ENCODE data around the gene CCR2.
"Not testable (repeated sequence)": the region's sequence is repeated elsewhere in the genome, so short reads cannot be mapped to it uniquely, and the experiment has no call there.

Gene CCR2

DNA sequence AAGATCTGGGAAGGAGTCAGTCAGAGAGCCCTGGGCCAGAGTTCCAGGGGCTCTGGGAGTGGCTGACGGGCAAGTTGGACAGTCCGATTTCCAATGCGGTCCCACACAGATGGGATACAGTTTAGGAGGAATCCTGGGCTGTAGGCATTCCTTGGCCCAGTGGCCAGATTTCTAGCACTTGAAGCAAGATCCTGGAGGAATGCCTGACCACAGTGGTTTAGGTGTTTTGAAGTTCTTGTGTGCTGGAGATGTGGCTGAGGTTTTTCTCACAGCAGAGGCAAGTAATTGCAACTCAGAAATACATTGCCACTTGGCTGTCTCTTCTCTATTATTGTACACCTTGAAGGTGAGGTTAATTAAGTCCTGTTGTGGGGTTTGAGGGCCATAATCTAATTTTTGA, 23.2 kb upstream of the CCR2 start:
- H3K9ac ChIP-seq (ENCODE audit: low read length in 5 of 5); H3K27ac ChIP-seq (ENCODE audit: low read depth, low read length); H3K9me3 ChIP-seq (ENCODE audit: control insufficient read depth in 5 of 5, low read length in 5 of 5); H3K36me3 ChIP-seq (ENCODE audit: control insufficient read depth in 5 of 5, insufficient read depth in 5 of 5, low read length in 5 of 5); H3K4me3 ChIP-seq (ENCODE audit: low read depth in 1 of 5, low read length in 5 of 5); H3K27me3 ChIP-seq (ENCODE audit: control insufficient read depth in 5 of 5, insufficient read depth in 4 of 5, low read length in 5 of 5); H3K4me1 ChIP-seq (ENCODE audit: control insufficient read depth in 5 of 5, insufficient read depth in 5 of 5, low read length in 5 of 5): not testable (repeated sequence)

- no peaks in the 10 kb centered on the region for H3K36me3 ChIP-seq (ENCODE audit: control insufficient read depth in 5 of 5, insufficient read depth in 5 of 5, low read length in 5 of 5)
- H3K27me3 ChIP-seq (ENCODE audit: control insufficient read depth in 5 of 5, insufficient read depth in 4 of 5, low read length in 5 of 5), result no peaks in the 10 kb centered on the region
- no peak overlapping the region for H3K9ac ChIP-seq (ENCODE audit: low read length in 5 of 5)
- no peaks in the 10 kb centered on the region for H3K4me1 ChIP-seq (ENCODE audit: control insufficient read depth in 5 of 5, insufficient read depth in 5 of 5, low read length in 5 of 5)
- no peak overlapping the region for H3K4me3 ChIP-seq (ENCODE audit: low read depth in 1 of 5, low read length in 5 of 5)
- peaks cover 3 to 13% (median 8%) of the 10 kb centered on the region in 5 donors for H3K9me3 ChIP-seq (ENCODE audit: control insufficient read depth in 5 of 5, low read length in 5 of 5)
- no peak overlapping the region for H3K27ac ChIP-seq (ENCODE audit: low read depth, low read length)
Observed at GRCh38 chr3:46334741-46335478, 19.0 kb upstream of the CCR2 start.

DNA sequence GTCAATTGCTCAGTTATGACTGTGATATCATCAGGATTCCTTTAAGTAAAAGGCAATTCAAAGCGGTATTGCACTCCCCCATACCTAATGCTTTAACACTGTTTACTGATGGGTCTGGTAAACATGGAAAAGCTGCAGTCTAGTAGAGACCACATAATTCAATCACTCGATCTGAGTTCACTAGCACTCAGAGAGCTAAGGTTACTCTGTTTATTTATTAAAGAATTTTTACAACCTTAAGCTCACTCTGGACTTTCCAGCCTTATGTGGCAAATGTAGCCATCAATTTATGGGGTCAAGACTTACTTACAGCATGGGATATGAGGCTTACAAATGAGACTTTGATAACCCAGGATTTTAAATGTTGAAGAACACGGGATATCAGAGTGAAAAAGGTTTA, 18.4 kb upstream of the CCR2 start:
- Histone ChIP-seq H3K27ac (ENCODE audit: low read depth, low read length) (no peak overlapping the region), H3K4me3 (ENCODE audit: low read depth in 1 of 5, low read length in 5 of 5) (no peak overlapping the region), H3K27me3 (ENCODE audit: control insufficient read depth in 5 of 5, insufficient read depth in 4 of 5, low read length in 5 of 5) (no peaks in the 10 kb centered on the region), H3K9me3 (ENCODE audit: control insufficient read depth in 5 of 5, low read length in 5 of 5) (peaks cover 3 to 13% (median 8%) of the 10 kb centered on the region in 5 donors), H3K9ac (ENCODE audit: low read length in 5 of 5) (no peak overlapping the region), H3K36me3 (ENCODE audit: control insufficient read depth in 5 of 5, insufficient read depth in 5 of 5, low read length in 5 of 5) (no peaks in the 10 kb centered on the region), H3K4me1 (ENCODE audit: control insufficient read depth in 5 of 5, insufficient read depth in 5 of 5, low read length in 5 of 5) (no peaks in the 10 kb centered on the region)

GRCh38 chr3:46337911-46338310, 16.0 kb upstream of the CCR2 start:
- H3K4me1 ChIP-seq (ENCODE audit: control insufficient read depth in 5 of 5, insufficient read depth in 5 of 5, low read length in 5 of 5), result no peaks in the 10 kb centered on the region

GRCh38 chr3:46338840-46339239, 15.1 kb upstream of the CCR2 start:
- Histone ChIP-seq H3K4me3 (ENCODE audit: low read depth in 1 of 5, low read length in 5 of 5) (no peak overlapping the region), H3K9me3 (ENCODE audit: control insufficient read depth in 5 of 5, low read length in 5 of 5) (peaks cover 3 to 13% (median 8%) of the 10 kb centered on the region in 5 donors)

More at GRCh38 chr3:46337911-46338310, 16.0 kb upstream of the CCR2 start:
- H3K4me3 ChIP-seq (ENCODE audit: low read depth in 1 of 5, low read length in 5 of 5), result no peak overlapping the region
- peaks cover 3 to 13% (median 8%) of the 10 kb centered on the region in 5 donors for H3K9me3 ChIP-seq (ENCODE audit: control insufficient read depth in 5 of 5, low read length in 5 of 5)
- no peaks in the 10 kb centered on the region for H3K36me3 ChIP-seq (ENCODE audit: control insufficient read depth in 5 of 5, insufficient read depth in 5 of 5, low read length in 5 of 5)
- H3K27ac ChIP-seq (ENCODE audit: low read depth, low read length), result no peak overlapping the region
- H3K9ac ChIP-seq (ENCODE audit: low read length in 5 of 5), result no peak overlapping the region
- no peaks in the 10 kb centered on the region for H3K27me3 ChIP-seq (ENCODE audit: control insufficient read depth in 5 of 5, insufficient read depth in 4 of 5, low read length in 5 of 5)

DNA sequence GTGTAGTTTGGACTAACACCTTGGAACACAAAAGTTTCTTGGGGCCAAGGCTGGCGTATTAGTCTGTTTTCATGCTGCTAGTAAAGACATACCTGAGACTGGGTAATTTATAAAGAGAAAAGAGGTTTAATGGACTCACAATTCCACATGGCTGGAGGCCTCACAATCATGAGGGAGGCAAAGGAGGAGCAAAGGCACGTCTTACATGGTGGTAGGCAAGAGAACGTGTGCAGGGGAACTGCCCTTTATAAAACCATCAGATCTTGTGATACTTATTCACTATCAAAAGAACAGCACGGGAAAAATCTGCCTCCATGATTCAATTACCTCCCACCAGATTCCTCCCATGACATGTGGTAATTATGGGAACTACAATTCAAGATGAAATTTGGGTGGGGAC, 9.4 kb upstream of the CCR2 start:
- Histone ChIP-seq H3K4me3 (ENCODE audit: low read depth in 1 of 5, low read length in 5 of 5) (no peak overlapping the region), H3K36me3 (ENCODE audit: control insufficient read depth in 5 of 5, insufficient read depth in 5 of 5, low read length in 5 of 5) (no peaks in the 10 kb centered on the region), H3K27ac (ENCODE audit: low read depth, low read length) (no peak overlapping the region), H3K27me3 (ENCODE audit: control insufficient read depth in 5 of 5, insufficient read depth in 4 of 5, low read length in 5 of 5) (no peaks in the 10 kb centered on the region), H3K9ac (ENCODE audit: low read length in 5 of 5) (no peak overlapping the region), H3K9me3 (ENCODE audit: control insufficient read depth in 5 of 5, low read length in 5 of 5) (peaks cover 0 to 4% (median 2%) of the 10 kb centered on the region in 5 donors), H3K4me1 (ENCODE audit: control insufficient read depth in 5 of 5, insufficient read depth in 5 of 5, low read length in 5 of 5) (no peaks in the 10 kb centered on the region)

More at GRCh38 chr3:46338840-46339239, 15.1 kb upstream of the CCR2 start:
- Histone ChIP-seq H3K9ac (ENCODE audit: low read length in 5 of 5) (no peak overlapping the region), H3K27ac (ENCODE audit: low read depth, low read length) (no peak overlapping the region), H3K27me3 (ENCODE audit: control insufficient read depth in 5 of 5, insufficient read depth in 4 of 5, low read length in 5 of 5) (no peaks in the 10 kb centered on the region), H3K4me1 (ENCODE audit: control insufficient read depth in 5 of 5, insufficient read depth in 5 of 5, low read length in 5 of 5) (no peaks in the 10 kb centered on the region), H3K36me3 (ENCODE audit: control insufficient read depth in 5 of 5, insufficient read depth in 5 of 5, low read length in 5 of 5) (no peaks in the 10 kb centered on the region)

GRCh38 chr3:46348823-46349482, 5.0 kb upstream of the CCR2 start:
- Histone ChIP-seq H3K9me3 (ENCODE audit: control insufficient read depth in 5 of 5, low read length in 5 of 5) (no peaks in the 10 kb centered on the region), H3K27ac (ENCODE audit: low read depth, low read length) (no peak overlapping the region), H3K4me3 (ENCODE audit: low read depth in 1 of 5, low read length in 5 of 5) (no peak overlapping the region), H3K36me3 (ENCODE audit: control insufficient read depth in 5 of 5, insufficient read depth in 5 of 5, low read length in 5 of 5) (no peaks in the 10 kb centered on the region), H3K4me1 (ENCODE audit: control insufficient read depth in 5 of 5, insufficient read depth in 5 of 5, low read length in 5 of 5) (no peaks in the 10 kb centered on the region), H3K9ac (ENCODE audit: low read length in 5 of 5) (no peak overlapping the region), H3K27me3 (ENCODE audit: control insufficient read depth in 5 of 5, insufficient read depth in 4 of 5, low read length in 5 of 5) (peaks cover 0 to 11% (median 2%) of the 10 kb centered on the region in 5 donors)

DNA sequence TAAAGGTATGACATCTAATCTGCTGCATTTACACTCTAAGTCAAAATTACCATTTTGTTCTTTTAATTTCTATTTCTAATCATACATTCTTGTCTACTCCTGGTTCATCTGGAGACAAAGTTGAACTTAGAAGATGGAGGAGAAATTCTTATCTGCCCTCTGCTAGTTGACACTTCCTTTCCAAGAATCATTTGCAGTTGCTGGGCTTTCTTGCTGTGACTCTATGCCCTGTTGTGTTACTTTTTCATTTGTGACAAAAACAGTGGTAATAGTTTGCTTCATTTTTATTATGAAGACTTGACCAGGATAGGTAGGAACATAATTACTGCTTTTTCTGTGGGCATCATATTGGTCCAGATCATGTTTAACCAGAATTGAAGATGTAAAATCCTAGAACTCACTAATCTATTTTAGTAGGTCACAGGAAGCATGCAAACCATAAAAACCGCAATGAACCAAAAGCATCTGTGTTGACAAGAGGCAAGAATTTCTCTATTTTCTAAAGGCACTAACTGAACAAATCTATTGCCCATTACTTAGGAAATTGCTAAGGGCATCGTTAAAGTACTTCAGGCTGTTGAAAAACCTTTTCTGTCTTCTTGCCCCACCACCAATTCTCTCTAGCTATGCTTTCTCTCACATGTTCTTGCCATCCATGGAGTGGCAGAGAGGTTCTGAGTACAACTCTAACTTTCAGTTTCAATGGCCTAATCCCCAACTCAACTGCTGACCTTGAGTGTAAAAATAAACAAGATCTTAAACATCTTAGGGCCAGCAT, 4.2 kb upstream of the CCR2 start:
- Histone ChIP-seq H3K4me3 (ENCODE audit: low read depth in 1 of 5, low read length in 5 of 5) (no peak overlapping the region), H3K27ac (ENCODE audit: low read depth, low read length) (no peak overlapping the region), H3K27me3 (ENCODE audit: control insufficient read depth in 5 of 5, insufficient read depth in 4 of 5, low read length in 5 of 5) (peaks cover 0 to 11% (median 4%) of the 10 kb centered on the region in 5 donors), H3K4me1 (ENCODE audit: control insufficient read depth in 5 of 5, insufficient read depth in 5 of 5, low read length in 5 of 5) (no peaks in the 10 kb centered on the region), H3K9me3 (ENCODE audit: control insufficient read depth in 5 of 5, low read length in 5 of 5) (no peaks in the 10 kb centered on the region), H3K9ac (ENCODE audit: low read length in 5 of 5) (no peak overlapping the region), H3K36me3 (ENCODE audit: control insufficient read depth in 5 of 5, insufficient read depth in 5 of 5, low read length in 5 of 5) (no peaks in the 10 kb centered on the region)

DNA sequence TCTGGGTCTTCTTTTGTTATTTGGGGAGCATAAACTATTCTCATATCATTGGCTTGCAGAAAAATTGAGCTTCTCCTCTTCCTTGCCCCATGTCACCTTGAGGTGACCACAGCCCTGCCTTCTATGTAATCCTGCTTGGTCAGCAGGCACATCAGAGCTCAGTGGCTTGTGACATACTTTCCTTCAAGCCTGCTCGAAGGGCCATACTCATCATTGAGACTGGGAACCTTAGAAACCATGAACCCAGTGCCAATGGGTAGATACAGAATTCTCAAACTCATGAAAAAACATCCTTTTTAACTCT, 3.7 kb upstream of the CCR2 start:
- Histone ChIP-seq H3K4me1 (ENCODE audit: control insufficient read depth in 5 of 5, insufficient read depth in 5 of 5, low read length in 5 of 5) (no peaks in the 10 kb centered on the region), H3K27me3 (ENCODE audit: control insufficient read depth in 5 of 5, insufficient read depth in 4 of 5, low read length in 5 of 5) (peaks cover 0 to 11% (median 4%) of the 10 kb centered on the region in 5 donors), H3K4me3 (ENCODE audit: low read depth in 1 of 5, low read length in 5 of 5) (no peak overlapping the region), H3K27ac (ENCODE audit: low read depth, low read length) (no peak overlapping the region), H3K9ac (ENCODE audit: low read length in 5 of 5) (no peak overlapping the region), H3K9me3 (ENCODE audit: control insufficient read depth in 5 of 5, low read length in 5 of 5) (no peaks in the 10 kb centered on the region), H3K36me3 (ENCODE audit: control insufficient read depth in 5 of 5, insufficient read depth in 5 of 5, low read length in 5 of 5) (no peaks in the 10 kb centered on the region)

- Histone ChIP-seq H3K9ac (ENCODE audit: low read length in 5 of 5) (no peak overlapping the region), H3K9me3 (ENCODE audit: control insufficient read depth in 5 of 5, low read length in 5 of 5) (no peaks in the 10 kb centered on the region), H3K4me3 (ENCODE audit: low read depth in 1 of 5, low read length in 5 of 5) (no peak overlapping the region), H3K36me3 (ENCODE audit: control insufficient read depth in 5 of 5, insufficient read depth in 5 of 5, low read length in 5 of 5) (no peaks in the 10 kb centered on the region), H3K27ac (ENCODE audit: low read depth, low read length) (no peak overlapping the region), H3K27me3 (ENCODE audit: control insufficient read depth in 5 of 5, insufficient read depth in 4 of 5, low read length in 5 of 5) (peaks cover 0 to 11% (median 6%) of the 10 kb centered on the region in 5 donors), H3K4me1 (ENCODE audit: control insufficient read depth in 5 of 5, insufficient read depth in 5 of 5, low read length in 5 of 5) (no peaks in the 10 kb centered on the region)
Observed at GRCh38 chr3:46351646-46352045, 2.3 kb upstream of the CCR2 start.

Data from subcutaneous abdominal adipose tissue (tissue), 5 donors.